CD4-positive, alpha-beta T cell treated with Interleukin-1 beta for 1 hour (primary cell): ENCODE measurements around the gene TMEM175.
A peak's percentile ranks its signal among the peaks of the same experiment; 100 is the strongest.

ENCODE experiments used
- DNase-seq, 2 donors: peaks; one replicate each; pipeline ENCODE4 v3.0.0-alpha.2; 2020 to 2022

TMEM175 gene

DNA sequence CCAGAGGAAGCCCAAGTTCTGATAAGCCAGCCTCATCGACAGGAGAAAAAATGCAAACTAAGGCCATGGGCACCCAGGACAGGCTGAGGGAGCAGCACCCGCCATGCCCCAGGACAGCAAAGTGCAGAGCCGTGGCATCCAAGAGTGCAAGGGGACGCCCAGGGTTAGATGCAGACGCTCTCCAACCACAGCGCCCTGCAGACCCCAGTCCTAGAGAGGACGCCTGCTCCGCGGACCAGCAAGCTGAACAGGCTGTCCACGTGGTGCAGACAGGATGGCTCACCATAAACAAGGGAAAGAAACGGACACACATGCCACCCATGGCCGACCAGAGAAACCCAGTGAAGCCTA lies 32.7 kb upstream of the TMEM175 start:
- no peak for DNase-seq

- no peak for DNase-seq
Measured at GRCh38 chr4:900073-900472, 32.2 kb upstream of the TMEM175 start.

DNA sequence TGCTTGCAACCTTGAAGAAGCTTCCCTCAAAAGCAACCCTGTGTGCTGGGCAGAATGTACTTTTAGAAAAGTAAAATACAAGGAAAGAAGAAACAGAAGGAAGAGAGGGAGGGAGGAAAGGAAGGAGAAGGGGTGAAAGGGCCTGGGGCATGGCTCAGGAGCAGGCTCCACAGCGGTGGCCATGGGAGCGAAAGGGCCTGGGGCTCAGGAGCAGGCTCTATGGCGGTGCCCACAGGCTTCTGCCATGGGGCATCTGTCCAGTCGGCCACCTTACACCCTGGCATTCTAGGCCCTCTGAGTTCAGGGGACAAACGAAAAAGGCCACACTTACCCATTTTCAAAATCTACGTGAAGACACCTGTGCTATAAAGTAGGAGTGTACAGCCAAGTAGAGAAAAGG lies 31.5 kb upstream of the TMEM175 start:
- no peak for DNase-seq

- DNase-seq = no peak
Measured at GRCh38 chr4:901192-901910, 30.9 kb upstream of the TMEM175 start.

- DNase-seq = no peak
Measured at GRCh38 chr4:903066-904046, 28.9 kb upstream of the TMEM175 start.

DNA sequence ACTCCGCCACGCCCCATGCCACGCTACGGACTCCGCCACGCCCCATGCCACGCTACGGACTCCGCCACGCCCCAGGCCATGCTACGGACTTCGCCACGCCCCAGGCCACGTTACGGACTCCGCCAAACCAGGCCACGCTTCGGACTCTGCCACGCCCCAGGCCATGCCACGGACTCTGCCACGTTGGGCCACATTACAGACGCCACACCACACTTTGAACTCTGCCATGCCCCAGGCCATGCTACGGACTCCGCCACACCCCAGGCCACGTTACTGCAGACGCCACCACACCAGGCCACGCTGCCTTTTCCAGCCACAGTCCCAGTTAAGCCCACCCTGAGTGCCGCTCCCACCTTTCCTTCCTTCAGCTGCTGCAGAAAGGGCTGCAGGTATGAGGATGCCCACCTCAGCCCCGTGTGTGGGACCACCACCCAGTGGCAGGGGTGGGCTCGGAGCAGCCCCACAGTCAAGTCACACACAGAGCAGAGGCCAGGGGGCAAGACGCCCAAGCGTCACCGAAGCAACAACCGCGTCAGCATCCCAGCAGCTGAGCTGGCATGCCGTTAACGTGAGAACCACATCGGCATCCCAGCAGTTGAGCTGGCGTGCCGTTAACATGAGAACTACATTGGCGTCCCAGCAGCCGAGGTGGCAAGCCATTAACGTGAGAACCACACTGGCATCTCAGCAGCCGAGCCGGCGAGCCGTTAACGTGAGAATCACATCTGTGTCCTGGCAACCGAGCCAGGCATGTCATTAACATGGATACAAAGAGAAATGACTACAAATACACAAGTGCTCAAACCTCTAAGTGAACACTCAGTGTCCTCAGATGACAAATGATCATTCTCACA lies 26.5 kb upstream of the TMEM175 start:
- DNase-seq = no peak

- DNase-seq = no peak
Measured at GRCh38 chr4:906339-907102, 25.7 kb upstream of the TMEM175 start.

DNA sequence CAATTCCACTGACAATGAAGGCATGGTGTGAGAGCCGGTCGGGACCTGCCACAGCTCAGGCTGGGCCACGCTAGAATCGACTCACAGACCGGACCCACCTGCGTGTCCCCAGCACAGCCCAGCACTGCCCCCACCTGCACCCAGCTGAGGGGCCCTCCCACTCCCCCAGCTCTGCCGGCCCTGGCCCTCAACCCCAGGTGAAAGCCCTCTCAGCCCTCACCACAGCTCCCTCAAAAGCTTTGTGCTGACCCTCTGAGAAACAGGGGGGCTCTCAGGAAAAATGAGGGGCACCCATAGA lies 25.2 kb upstream of the TMEM175 start:
- DNase-seq = no peak

DNA sequence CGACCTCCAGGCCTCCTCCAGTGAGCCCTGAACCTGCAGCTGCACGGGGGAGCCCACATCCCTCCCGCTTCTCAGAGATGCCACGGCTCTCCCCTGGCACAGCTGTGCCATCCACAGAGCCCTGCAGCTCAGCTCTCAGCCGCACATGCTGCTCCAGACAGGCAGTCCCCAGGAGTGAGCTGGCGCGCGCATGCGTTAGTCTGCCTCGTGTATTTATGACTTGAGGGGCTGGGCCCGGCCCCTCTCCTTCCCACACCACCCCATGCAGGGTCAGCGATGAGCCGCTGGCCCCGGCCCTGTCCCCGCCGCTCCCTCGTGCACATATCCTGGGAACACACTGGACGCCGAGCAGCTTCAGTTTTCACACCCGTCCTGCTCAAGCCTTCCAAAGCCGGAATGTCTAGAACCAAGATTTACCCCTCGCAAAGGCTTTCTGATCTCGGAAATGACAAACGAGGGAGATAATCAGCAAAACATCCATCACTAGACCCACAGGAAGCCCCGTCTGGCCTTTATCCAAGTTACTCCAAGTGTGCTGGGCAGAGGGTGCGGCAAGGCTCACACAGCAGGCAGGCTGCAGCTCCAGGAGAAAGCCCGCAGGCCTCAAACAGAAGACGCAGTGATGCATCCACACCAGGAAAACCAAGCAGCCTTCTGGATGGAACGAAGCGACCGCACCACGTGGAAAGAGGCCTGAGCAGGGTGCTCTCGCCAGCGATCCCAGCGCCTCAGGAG lies 24.4 kb upstream of the TMEM175 start:
- no peak for DNase-seq

DNA sequence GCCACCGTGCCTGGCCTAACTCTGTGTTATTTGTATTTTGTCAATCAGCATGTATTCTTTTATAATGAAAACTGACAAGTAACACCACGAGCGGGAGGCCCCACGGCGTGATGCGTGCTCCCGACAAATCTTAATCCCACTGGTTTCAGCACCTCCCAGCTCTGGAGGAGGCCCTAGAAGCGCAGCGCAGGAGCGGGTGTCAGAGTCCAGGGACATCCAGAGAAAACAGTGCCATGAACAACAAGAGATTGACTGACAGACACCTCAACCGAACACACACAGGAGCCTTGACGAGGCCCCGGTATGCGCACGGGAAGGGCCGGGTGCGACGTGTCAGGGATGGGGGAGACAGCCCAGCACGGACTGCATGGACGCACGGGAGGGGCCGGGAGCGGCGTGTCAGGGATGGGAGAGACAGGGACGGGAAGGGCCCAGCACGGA lies 23.1 kb upstream of the TMEM175 start:
- no peak for DNase-seq

DNA sequence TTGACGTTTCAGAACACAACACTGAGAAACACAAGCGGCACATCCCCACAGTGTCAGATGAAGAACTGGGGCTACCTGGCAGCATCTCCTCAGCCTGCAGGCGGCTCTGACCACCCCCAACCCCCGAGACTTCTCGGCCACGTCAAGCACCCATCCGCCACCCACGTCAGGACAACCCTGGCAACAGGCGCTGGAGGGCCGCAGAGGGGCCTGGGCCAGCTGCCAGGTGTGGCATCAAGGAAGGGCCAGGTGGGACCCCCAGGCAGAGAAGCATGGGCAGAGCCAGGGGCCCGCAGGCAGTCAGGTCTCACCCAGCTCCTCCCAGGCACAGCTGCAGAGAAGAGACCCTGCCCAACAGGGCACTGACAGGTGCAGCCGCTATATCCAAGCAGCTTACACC lies 22.4 kb upstream of the TMEM175 start:
- no peak for DNase-seq

- no peak for DNase-seq
Measured at GRCh38 chr4:910366-911091, 21.7 kb upstream of the TMEM175 start.

- no peak for DNase-seq
Measured at GRCh38 chr4:911221-911751, 21.0 kb upstream of the TMEM175 start.

DNA sequence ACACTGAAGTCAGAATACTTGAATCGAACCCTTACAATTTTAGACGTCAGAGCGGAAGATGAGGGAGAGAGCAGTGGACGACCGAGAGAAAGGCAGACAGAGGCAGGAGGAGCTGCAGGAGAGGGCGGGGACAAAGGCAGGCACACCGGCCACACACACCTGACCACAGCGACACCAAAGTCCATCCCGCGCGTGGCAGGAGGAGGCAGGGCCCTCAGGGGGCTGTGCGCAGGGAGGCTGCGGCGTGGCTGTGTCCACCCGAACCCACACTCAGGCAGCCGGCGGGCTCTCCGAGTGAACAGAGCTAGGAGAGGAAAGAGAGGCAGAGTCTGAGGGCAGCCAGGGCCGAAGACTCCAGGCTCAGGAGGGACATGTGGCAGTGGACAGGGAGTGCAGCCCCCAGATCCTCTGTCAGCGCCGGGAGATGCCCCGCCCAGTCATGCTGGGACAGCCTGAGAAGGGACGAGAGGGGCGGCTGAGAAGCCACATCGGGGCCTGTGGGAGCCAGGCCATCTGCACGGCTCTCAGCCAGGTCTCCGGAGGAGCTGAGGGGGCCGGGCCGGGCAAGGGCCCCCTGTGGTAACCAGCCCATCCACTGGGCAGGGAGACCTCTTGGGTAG lies 20.3 kb upstream of the TMEM175 start:
- no peak for DNase-seq

- DNase-seq = no peak
Measured at GRCh38 chr4:912548-913279, 19.5 kb upstream of the TMEM175 start.

GRCh38 chr4:913280-913618 lies 19.0 kb upstream of the TMEM175 start:
- DNase-seq = no peak

GRCh38 chr4:914531-914930 lies 17.7 kb upstream of the TMEM175 start:
- no peak for DNase-seq

GRCh38 chr4:915041-915474 lies 17.2 kb upstream of the TMEM175 start:
- DNase-seq = peak in 1 of 2 donors; percentile 2

DNA sequence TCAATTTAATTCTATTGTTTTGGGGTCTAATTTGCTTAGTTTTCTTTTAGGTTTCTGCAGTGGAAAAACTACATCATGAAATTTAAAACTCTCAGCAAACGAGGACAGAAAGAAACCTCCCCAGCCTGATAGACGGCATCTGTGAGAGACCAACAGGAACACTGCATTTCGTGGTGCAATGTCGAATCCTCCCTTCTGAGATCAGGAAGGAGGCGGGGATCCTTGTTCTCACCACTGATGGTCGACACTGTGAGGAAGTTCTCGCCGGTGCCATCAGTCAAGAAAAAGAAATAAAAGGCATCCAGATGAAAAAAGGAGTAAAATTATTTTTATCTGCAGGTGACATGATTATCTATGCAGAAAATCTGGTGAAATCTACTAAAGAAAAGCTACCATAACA lies 16.7 kb upstream of the TMEM175 start:
- DNase-seq = no peak

- no peak for DNase-seq
Measured at GRCh38 chr4:917466-917865, 14.8 kb upstream of the TMEM175 start.
